DMS53 treated with DMSO at 0.1 percent for 48 hours (cell line): ENCODE measurements around the gene TNPO2.
A peak's percentile ranks its signal among the peaks of the same experiment; 100 is the strongest.
"Not testable (repeated sequence)": the region's sequence is repeated elsewhere in the genome, so short reads cannot be mapped to it uniquely, and the experiment has no call there.

Experiments used
- DNase-seq: peaks from one replicate; lab custom pipeline; 2025; ENCODE audit not compliant: unreplicated experiment; lab: John Stamatoyannopoulos, UW

Gene TNPO2

GRCh38 chr19:12737835-12738351 lies 14.2 kb upstream of the TNPO2 start:
- DNase-seq: no peak

GRCh38 chr19:12736995-12737834 lies 13.5 kb upstream of the TNPO2 start, which contains the start of gene GET3:
GET3 (plus strand) TSS chr19:12737497; CDS start chr19:12737506, 9 bp downstream.
- DNase-seq: peak; percentile 99

- DNase-seq: no peak
Measured at GRCh38 chr19:12733369-12734214, 9.9 kb upstream of the TNPO2 start.

GRCh38 chr19:12731337-12731736 lies 7.6 kb upstream of the TNPO2 start:
- DNase-seq: no peak

GRCh38 chr19:12730064-12730463 lies 6.3 kb upstream of the TNPO2 start:
- DNase-seq: no peak

- no peak for DNase-seq
Measured at GRCh38 chr19:12727745-12728433, 4.2 kb upstream of the TNPO2 start.

GRCh38 chr19:12726988-12727316 lies 3.2 kb upstream of the TNPO2 start:
- no peak for DNase-seq

- not testable (repeated sequence) for DNase-seq
Measured at GRCh38 chr19:12725612-12726011, 1.9 kb upstream of the TNPO2 start.

GRCh38 chr19:12723381-12723640 lies 421 bp downstream of the TNPO2 start:
- DNase-seq: no peak

GRCh38 chr19:12722566-12723380 lies 959 bp downstream of the TNPO2 start:
- peak; percentile 87 for DNase-seq

- no peak for DNase-seq
Measured at GRCh38 chr19:12721656-12722565, 1.8 kb downstream of the TNPO2 start.

GRCh38 chr19:12720851-12721655 lies 2.7 kb downstream of the TNPO2 start:
- DNase-seq: no peak

GRCh38 chr19:12720296-12720695 lies 3.4 kb downstream of the TNPO2 start:
- DNase-seq: no peak

- DNase-seq: no peak
Measured at GRCh38 chr19:12715929-12716328, 7.8 kb downstream of the TNPO2 start.

- no peak for DNase-seq
Measured at GRCh38 chr19:12715102-12715501, 8.6 kb downstream of the TNPO2 start.

- DNase-seq: not testable (repeated sequence)
Measured at GRCh38 chr19:12713304-12713703, 10.4 kb downstream of the TNPO2 start.

GRCh38 chr19:12712077-12712476 lies 11.7 kb downstream of the TNPO2 start:
- DNase-seq: not testable (repeated sequence)

GRCh38 chr19:12711187-12711586 lies 12.5 kb downstream of the TNPO2 start:
- DNase-seq: no peak

- no peak for DNase-seq
Measured at GRCh38 chr19:12708641-12709040, 15.1 kb downstream of the TNPO2 start.
